HepG2 (cell line): ENCODE measurements around the gene SLCO4A1. TPM values are rescaled to one million over a fixed set of nuclear protein-coding genes. Genes with fewer than 3 reads are reported as not detected.

Experiments used
- BRCA1 ChIP-seq: sonication (generic); formaldehyde crosslinking; IDR thresholded peaks from 2 replicates; pipeline ENCODE4 v1.4.0; 2020; ENCODE audit warnings: missing genetic modification reagents
- CREM ChIP-seq, 2 experiments: sonication (generic) in 1 of 2; formaldehyde crosslinking in 1 of 2; IDR thresholded peaks; 2 replicates each; pipeline versions ENCODE4 v1.4.0 to v1.6.1; 2016 to 2020; ENCODE audit warnings: antibody characterized with exemption in 1 of 2, mild to moderate bottlenecking in 1 of 2, missing genetic modification reagents in 1 of 2
- ESRRA ChIP-seq: sonication (generic); formaldehyde crosslinking; IDR thresholded peaks from 2 replicates; pipeline ENCODE4 v1.5.1; 2020; ENCODE audit warnings: mild to moderate bottlenecking, low read depth, missing genetic modification reagents
- KLF15 ChIP-seq: sonication (generic); formaldehyde crosslinking; IDR thresholded peaks from 2 replicates; pipeline ENCODE4 v1.8.1; 2023; ENCODE audit warnings: borderline replicate concordance, mild to moderate bottlenecking, inconsistent platforms, missing genetic modification reagents, mixed read lengths
- MIXL1 ChIP-seq: IDR thresholded peaks from 2 replicates; pipeline ENCODE4 v1.6.1; 2016
- PRMT3 ChIP-seq: sonication (generic); formaldehyde crosslinking; IDR thresholded peaks from 2 replicates; pipeline ENCODE4 v1.8.1; 2022; ENCODE audit warnings: low read depth, mild to moderate bottlenecking, moderate library complexity, missing genetic modification reagents, borderline replicate concordance
- REXO4 ChIP-seq: sonication (generic); formaldehyde crosslinking; IDR thresholded peaks from 2 replicates; pipeline ENCODE4 v1.8.0; 2022; ENCODE audit warnings: missing genetic modification reagents, mild to moderate bottlenecking, borderline replicate concordance
- TARDBP ChIP-seq: sonication (generic); formaldehyde crosslinking; IDR thresholded peaks from 2 replicates; pipeline ENCODE4 v1.8.0; 2022; ENCODE audit warnings: mild to moderate bottlenecking, missing genetic modification reagents
- TFAP4 ChIP-seq: sonication (generic); IDR thresholded peaks from 2 replicates; pipeline ENCODE4 v1.6.1; 2016; ENCODE audit warnings: low read depth, borderline replicate concordance
- TGIF2 ChIP-seq: IDR thresholded peaks from 2 replicates; pipeline ENCODE4 v1.6.1; 2016; ENCODE audit warnings: control low read depth, missing compliant biosample characterization
- TIGD3 ChIP-seq: sonication (generic); formaldehyde crosslinking; IDR thresholded peaks from 2 replicates; pipeline ENCODE4 v1.5.1; 2020; ENCODE audit warnings: mild to moderate bottlenecking, missing genetic modification reagents, borderline replicate concordance
- ZBTB21 ChIP-seq: sonication (generic); formaldehyde crosslinking; IDR thresholded peaks from 2 replicates; pipeline ENCODE4 v1.4.0; 2020; ENCODE audit warnings: missing genetic modification reagents
- ZNF468 ChIP-seq: sonication (generic); formaldehyde crosslinking; IDR thresholded peaks from 2 replicates; pipeline ENCODE4 v1.8.0; 2022; ENCODE audit warnings: mild to moderate bottlenecking, moderate library complexity, missing genetic modification reagents
- ZNF674 ChIP-seq: sonication (generic); formaldehyde crosslinking; IDR thresholded peaks from 2 replicates; pipeline ENCODE4 v1.5.0; 2020; ENCODE audit warnings: low read depth, mild to moderate bottlenecking, missing genetic modification reagents
- ZNF749 ChIP-seq: sonication (generic); formaldehyde crosslinking; IDR thresholded peaks from 2 replicates; pipeline ENCODE4 v1.8.0; 2022; ENCODE audit warnings: mild to moderate bottlenecking, missing genetic modification reagents, moderate library complexity, borderline replicate concordance
- ZNF768 ChIP-seq: sonication (generic); formaldehyde crosslinking; IDR thresholded peaks from 2 replicates; pipeline ENCODE4 v1.4.0; 2020; ENCODE audit warnings: missing genetic modification reagents
- polyA plus RNA-seq, 8 experiments: library from polyadenylated mRNA; depleted of rRNA in 3 of 8; stranded (reverse) in 7 of 8; unstranded in 1 of 8; fragments of >200 nt; fragmentation: Illumina TruSeq in 4 of 8; extraction: Trizol in 4 of 8; gene quantifications; 2 replicates each; pipeline versions ENCODE4 v1.2.1 to v1.2.3, GENCODE V29; 2011 to 2016; ENCODE audit warnings: low read depth in 4 of 8, missing spikeins in 1 of 8, mixed read lengths in 1 of 8; ENCODE audit not compliant: insufficient read depth in 1 of 8
- total RNA-seq, 5 experiments: library from RNA; depleted of rRNA; stranded (reverse); fragments of >200 nt; fragmentation: Illumina TruSeq; extraction: Trizol; gene quantifications; 2 replicates each; pipeline ENCODE4 v1.2.3, GENCODE V29; 2016; ENCODE audit warnings: low read depth in 1 of 5
- TF ChIP-seq, protein P1 (sequence below): sonication (generic); formaldehyde crosslinking; IDR thresholded peaks from 2 replicates; pipeline ENCODE4 v1.4.0; 2020; ENCODE audit warnings: missing genetic modification reagents
- TF ChIP-seq, protein P2 (sequence below): sonication (generic); formaldehyde crosslinking; IDR thresholded peaks from 2 replicates; pipeline ENCODE4 v1.4.0; 2020; ENCODE audit warnings: missing genetic modification reagents

The SLCO4A1 gene
- total and polyA plus RNA-seq, 2 of the 13 experiments (the other 11 are each of a cell fraction or from before 2014, with no cell fraction given), result 55.5 to 112 TPM

GRCh38 chr20:62666736-62667529 lies 24.6 kb downstream of the SLCO4A1 start (continued):
- TF ChIP-seq, protein P1, sequence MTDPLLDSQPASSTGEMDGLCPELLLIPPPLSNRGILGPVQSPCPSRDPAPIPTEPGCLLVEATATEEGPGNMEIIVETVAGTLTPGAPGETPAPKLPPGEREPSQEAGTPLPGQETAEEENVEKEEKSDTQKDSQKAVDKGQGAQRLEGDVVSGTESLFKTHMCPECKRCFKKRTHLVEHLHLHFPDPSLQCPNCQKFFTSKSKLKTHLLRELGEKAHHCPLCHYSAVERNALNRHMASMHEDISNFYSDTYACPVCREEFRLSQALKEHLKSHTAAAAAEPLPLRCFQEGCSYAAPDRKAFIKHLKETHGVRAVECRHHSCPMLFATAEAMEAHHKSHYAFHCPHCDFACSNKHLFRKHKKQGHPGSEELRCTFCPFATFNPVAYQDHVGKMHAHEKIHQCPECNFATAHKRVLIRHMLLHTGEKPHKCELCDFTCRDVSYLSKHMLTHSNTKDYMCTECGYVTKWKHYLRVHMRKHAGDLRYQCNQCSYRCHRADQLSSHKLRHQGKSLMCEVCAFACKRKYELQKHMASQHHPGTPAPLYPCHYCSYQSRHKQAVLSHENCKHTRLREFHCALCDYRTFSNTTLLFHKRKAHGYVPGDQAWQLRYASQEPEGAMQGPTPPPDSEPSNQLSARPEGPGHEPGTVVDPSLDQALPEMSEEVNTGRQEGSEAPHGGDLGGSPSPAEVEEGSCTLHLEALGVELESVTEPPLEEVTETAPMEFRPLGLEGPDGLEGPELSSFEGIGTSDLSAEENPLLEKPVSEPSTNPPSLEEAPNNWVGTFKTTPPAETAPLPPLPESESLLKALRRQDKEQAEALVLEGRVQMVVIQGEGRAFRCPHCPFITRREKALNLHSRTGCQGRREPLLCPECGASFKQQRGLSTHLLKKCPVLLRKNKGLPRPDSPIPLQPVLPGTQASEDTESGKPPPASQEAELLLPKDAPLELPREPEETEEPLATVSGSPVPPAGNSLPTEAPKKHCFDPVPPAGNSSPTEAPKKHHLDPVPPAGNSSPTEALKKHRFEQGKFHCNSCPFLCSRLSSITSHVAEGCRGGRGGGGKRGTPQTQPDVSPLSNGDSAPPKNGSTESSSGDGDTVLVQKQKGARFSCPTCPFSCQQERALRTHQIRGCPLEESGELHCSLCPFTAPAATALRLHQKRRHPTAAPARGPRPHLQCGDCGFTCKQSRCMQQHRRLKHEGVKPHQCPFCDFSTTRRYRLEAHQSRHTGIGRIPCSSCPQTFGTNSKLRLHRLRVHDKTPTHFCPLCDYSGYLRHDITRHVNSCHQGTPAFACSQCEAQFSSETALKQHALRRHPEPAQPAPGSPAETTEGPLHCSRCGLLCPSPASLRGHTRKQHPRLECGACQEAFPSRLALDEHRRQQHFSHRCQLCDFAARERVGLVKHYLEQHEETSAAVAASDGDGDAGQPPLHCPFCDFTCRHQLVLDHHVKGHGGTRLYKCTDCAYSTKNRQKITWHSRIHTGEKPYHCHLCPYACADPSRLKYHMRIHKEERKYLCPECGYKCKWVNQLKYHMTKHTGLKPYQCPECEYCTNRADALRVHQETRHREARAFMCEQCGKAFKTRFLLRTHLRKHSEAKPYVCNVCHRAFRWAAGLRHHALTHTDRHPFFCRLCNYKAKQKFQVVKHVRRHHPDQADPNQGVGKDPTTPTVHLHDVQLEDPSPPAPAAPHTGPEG (CRISPR knock-in tag), result peak; percentile 76
- no peak; the same call in none of the 2 replicates for TF ChIP-seq MIXL1 (CRISPR knock-in tag)
- TF ChIP-seq ZBTB21, result peak; percentile 64; the same call in 1 of the 2 replicates
- TF ChIP-seq ZNF674, result peak; percentile 68; the same call in 1 of the 2 replicates
- TF ChIP-seq, protein P2, sequence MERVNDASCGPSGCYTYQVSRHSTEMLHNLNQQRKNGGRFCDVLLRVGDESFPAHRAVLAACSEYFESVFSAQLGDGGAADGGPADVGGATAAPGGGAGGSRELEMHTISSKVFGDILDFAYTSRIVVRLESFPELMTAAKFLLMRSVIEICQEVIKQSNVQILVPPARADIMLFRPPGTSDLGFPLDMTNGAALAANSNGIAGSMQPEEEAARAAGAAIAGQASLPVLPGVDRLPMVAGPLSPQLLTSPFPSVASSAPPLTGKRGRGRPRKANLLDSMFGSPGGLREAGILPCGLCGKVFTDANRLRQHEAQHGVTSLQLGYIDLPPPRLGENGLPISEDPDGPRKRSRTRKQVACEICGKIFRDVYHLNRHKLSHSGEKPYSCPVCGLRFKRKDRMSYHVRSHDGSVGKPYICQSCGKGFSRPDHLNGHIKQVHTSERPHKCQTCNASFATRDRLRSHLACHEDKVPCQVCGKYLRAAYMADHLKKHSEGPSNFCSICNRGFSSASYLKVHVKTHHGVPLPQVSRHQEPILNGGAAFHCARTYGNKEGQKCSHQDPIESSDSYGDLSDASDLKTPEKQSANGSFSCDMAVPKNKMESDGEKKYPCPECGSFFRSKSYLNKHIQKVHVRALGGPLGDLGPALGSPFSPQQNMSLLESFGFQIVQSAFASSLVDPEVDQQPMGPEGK, result peak; percentile 90
- peak; percentile 92; the same call in 1 of the 2 replicates for TF ChIP-seq KLF15 (CRISPR knock-in tag)
- no peak; the same call in none of the 2 replicates for TF ChIP-seq REXO4 (CRISPR knock-in tag)
- 0 out of 2 replicates have a peak, but pooled peaks have one; percentile 50 for TF ChIP-seq BRCA1 (CRISPR knock-in tag)
- TF ChIP-seq TFAP4, result peak; percentile 75
- TF ChIP-seq CREM (IDR thresholded peaks at IDR 0.05), result peak; percentile 88
- TF ChIP-seq CREM (CRISPR knock-in tag; IDR thresholded peaks at IDR 0.05), result no peak
- peak; percentile 86; the same call in 1 of the 2 replicates for TF ChIP-seq TGIF2
- peak; percentile 9; the same call in 1 of the 2 replicates for TF ChIP-seq PRMT3 (CRISPR knock-in tag)
- peak; percentile 98 for TF ChIP-seq TARDBP (CRISPR knock-in tag)
- TF ChIP-seq ZNF768 (CRISPR knock-in tag), result peak; percentile 93
- no peak for TF ChIP-seq TIGD3
- TF ChIP-seq ESRRA (CRISPR knock-in tag), result no peak
- peak; percentile 98 for TF ChIP-seq ZNF749 (CRISPR knock-in tag)
- TF ChIP-seq ZNF468 (CRISPR knock-in tag), result no peak
